Ectodermal cell (in vitro differentiated cells): ENCODE results near the gene GRID1.

Source experiments
- H3K27ac ChIP-seq: 2 replicates; pipeline ENCODE4 v1.7.0; 2013; ENCODE audit warnings: mild to moderate bottlenecking, low read depth, low read length; ENCODE audit not compliant: insufficient read depth, poor library complexity, severe bottlenecking
- H3K27me3 ChIP-seq: 2 replicates; pipeline ENCODE4 v1.7.0; 2013; ENCODE audit warnings: mild to moderate bottlenecking, low read length; ENCODE audit not compliant: insufficient read depth, control insufficient read depth, poor library complexity, severe bottlenecking
- H3K36me3 ChIP-seq: one replicate; pipeline ENCODE4 v1.7.0; 2013; ENCODE audit warnings: low read length; ENCODE audit not compliant: control insufficient read depth, insufficient read depth
- H3K4me1 ChIP-seq: one replicate; pipeline ENCODE4 v1.7.0; 2013; ENCODE audit warnings: low read length; ENCODE audit not compliant: control insufficient read depth, insufficient read depth
- H3K4me3 ChIP-seq: 2 replicates; pipeline ENCODE4 v1.7.0; 2013; ENCODE audit warnings: low read depth, low read length, control low read depth; ENCODE audit not compliant: insufficient read depth
- H3K9me3 ChIP-seq: 2 replicates; pipeline ENCODE4 v1.7.0; 2013; ENCODE audit warnings: mild to moderate bottlenecking, low read length, moderate library complexity; ENCODE audit not compliant: control insufficient read depth
- WGBS, 2 experiments: methylation state at CpG; one replicate each; pipeline ENCODE4 v1.1.7; 2013; ENCODE audit warnings: missing lambda C conversion rate in 2 of 2; 5-methylcytosine and 5-hydroxymethylcytosine counted together

GRID1 gene

DNA sequence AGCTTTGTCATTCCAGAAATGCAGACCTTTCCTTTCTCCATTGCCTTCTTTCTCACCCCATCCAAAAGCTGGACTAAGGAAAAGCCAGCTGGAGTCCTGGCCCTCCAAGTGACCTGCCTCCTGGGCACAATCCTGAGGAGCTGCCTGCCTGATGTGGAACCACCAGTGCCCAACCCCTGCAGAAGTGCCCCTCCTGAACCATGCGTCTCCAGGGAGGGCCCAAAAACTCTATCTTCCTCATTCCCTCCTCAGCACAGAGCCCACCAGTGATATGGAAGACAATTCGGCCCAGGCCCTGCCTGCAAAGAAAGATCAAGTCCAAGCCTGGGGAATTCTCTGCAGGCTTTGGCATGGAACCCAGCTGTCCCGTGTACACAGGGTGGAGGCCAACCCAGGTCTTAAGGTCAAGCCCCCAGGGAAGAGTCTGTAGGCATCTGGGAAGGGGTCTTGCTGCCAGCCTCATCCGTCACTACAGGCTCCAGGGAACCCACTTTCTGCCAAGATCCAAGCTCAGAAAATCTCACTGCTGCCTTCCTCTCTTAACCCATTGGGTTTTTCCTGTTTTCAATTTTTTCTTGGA lies 3.5 kb upstream of the GRID1 start:
- Histone ChIP-seq H3K27me3 (peaks cover 70% of the 10 kb centered on the region), H3K27ac (no peak overlapping the region), H3K9me3 (no peaks in the 10 kb centered on the region), H3K36me3 (no peaks in the 10 kb centered on the region), H3K4me3 (no peak overlapping the region), H3K4me1 (peaks cover 7% of the 10 kb centered on the region)
- 91% methylated on average over 4 of the region's 4 CpGs for WGBS, 2 experiments

GRCh38 chr10:86368987-86369386 lies 2.4 kb upstream of the GRID1 start:
- peaks cover 75% of the 10 kb centered on the region for H3K27me3 ChIP-seq
- no peak overlapping the region for H3K4me3 ChIP-seq
- H3K9me3 ChIP-seq, result no peaks in the 10 kb centered on the region
- no peak overlapping the region for H3K27ac ChIP-seq
- WGBS, 2 experiments, result 83 to 94% methylated on average over 2 of the region's 2 CpGs
- H3K36me3 ChIP-seq, result no peaks in the 10 kb centered on the region
- H3K4me1 ChIP-seq, result peaks cover 10% of the 10 kb centered on the region

DNA sequence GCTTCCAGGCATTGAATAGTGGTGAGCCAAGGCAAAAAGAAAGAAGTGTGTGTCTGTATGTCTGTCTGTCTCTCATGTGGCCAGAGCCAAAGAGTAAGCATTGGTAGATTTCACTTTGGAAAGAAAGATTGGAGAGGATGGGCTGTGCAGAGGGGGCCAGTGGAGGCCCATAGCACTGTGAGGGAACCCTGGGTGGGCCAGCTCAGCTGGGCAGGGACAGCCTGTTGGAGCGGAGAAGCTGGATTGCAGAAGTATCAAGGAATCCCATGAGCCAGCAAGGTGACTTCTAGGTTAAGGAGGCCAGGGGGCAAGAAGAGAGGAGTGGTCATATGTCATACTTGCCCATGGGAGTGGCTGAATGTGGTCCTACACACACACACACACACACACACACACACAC lies 1.5 kb upstream of the GRID1 start:
- H3K27ac ChIP-seq, result no peak overlapping the region
- peaks cover 16% of the 10 kb centered on the region for H3K4me1 ChIP-seq
- H3K9me3 ChIP-seq, result no peaks in the 10 kb centered on the region
- 90 to 92% methylated on average over 1 of the region's 1 CpG for WGBS, 2 experiments
- H3K27me3 ChIP-seq, result peaks cover 84% of the 10 kb centered on the region
- no peak overlapping the region for H3K4me3 ChIP-seq
- H3K36me3 ChIP-seq, result no peaks in the 10 kb centered on the region

GRCh38 chr10:86367152-86367951 lies 757 bp upstream of the GRID1 start:
- Histone ChIP-seq H3K9me3 (no peaks in the 10 kb centered on the region), H3K36me3 (no peaks in the 10 kb centered on the region), H3K4me1 (peaks cover 20% of the 10 kb centered on the region), H3K27me3 (peaks cover 91% of the 10 kb centered on the region), H3K4me3 (peak overlapping the region; percentile 34), H3K27ac (no peak overlapping the region)
- 9 to 10% methylated on average over 62 of the region's 62 CpGs for WGBS, 2 experiments

- Histone ChIP-seq H3K4me3 (peak overlapping the region; percentile 34), H3K27ac (no peak overlapping the region), H3K36me3 (no peaks in the 10 kb centered on the region), H3K9me3 (no peaks in the 10 kb centered on the region), H3K4me1 (peaks cover 20% of the 10 kb centered on the region), H3K27me3 (peaks cover 95% of the 10 kb centered on the region)
- WGBS, 2 experiments, result 1% methylated on average over 38 of the region's 38 CpGs
These were observed 232 bp upstream of the GRID1 start for GRCh38 chr10:86366902-86367151.

DNA sequence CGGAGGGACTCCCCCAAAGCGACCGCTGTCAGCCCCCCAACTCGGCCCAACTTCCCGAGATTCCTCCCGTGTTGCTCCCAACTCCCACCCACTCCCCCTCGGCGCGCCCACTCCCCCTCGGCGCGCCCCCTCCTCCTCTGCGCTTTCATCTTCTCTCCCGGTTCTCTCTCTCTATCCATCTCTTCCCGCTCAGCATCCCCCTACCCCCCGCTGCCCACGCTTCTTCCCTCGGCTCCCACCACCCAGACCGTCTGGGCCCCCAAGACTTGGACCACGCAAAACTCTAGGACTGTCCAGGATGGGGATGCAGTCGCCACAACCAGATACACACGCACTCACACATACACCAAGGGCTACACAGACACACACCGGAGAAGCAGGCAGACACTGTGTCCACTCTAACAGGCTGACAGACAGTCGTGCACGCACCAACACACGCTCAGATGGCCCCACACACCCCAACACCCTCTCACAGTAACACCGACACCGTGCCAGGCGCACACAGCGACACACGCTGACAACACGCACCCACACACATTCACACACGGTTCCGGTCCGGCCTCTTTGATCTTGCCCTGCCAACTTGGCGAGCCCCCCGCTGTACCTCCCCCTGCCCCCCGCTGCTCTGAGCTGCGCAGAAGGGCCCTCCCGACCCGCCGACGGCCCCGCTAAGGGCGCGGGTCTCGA lies 1.1 kb downstream of the GRID1 start:
- H3K9me3 ChIP-seq, result no peaks in the 10 kb centered on the region
- no peaks in the 10 kb centered on the region for H3K36me3 ChIP-seq
- H3K4me3 ChIP-seq, result peak overlapping the region; percentile 34
- H3K27ac ChIP-seq, result no peak overlapping the region
- 2 to 3% methylated on average over 47 of the region's 47 CpGs for WGBS, 2 experiments
- H3K27me3 ChIP-seq, result peaks cover 93% of the 10 kb centered on the region
- H3K4me1 ChIP-seq, result peaks cover 23% of the 10 kb centered on the region

GRCh38 chr10:86364491-86365345 lies 1.9 kb downstream of the GRID1 start:
- no peak overlapping the region for H3K27ac ChIP-seq
- H3K4me3 ChIP-seq, result no peak overlapping the region
- H3K36me3 ChIP-seq, result no peaks in the 10 kb centered on the region
- 4 to 5% methylated on average over 46 of the region's 46 CpGs for WGBS, 2 experiments
- no peaks in the 10 kb centered on the region for H3K9me3 ChIP-seq
- peaks cover 86% of the 10 kb centered on the region for H3K27me3 ChIP-seq
- peaks cover 23% of the 10 kb centered on the region for H3K4me1 ChIP-seq

DNA sequence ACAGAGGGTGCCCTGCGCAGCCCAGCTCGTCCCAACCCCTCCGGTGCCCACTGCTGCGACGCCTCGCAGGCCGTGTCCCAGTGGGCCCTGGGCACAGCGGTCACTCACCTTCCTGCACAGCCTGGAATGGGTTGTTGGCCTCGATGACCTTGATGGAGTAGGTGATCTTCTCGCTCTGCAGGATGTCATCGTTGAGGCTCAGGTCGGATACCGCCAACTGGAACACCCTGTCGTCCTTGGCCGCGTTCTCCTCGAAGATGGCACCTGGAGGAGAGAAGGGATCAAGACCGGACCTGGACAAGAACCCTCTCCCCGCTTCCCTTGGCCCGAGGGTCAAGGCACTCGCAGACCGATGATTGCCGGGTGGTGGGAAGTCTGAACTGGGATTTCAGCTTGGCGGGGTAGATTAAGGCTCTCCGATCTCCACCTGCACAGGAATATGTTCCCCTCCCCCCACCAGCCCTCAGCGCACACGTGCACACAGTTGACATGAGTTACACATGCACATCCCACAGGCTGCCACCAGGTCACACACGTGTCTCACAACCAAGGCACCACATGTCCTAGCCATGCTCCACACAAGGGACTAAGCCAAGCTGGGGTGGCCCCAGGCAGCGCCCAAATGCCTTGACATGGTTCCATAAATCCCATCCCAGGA lies 2.6 kb downstream of the GRID1 start:
- 23 to 25% methylated on average over 29 of the region's 29 CpGs for WGBS, 2 experiments
- Histone ChIP-seq H3K4me1 (peaks cover 23% of the 10 kb centered on the region), H3K36me3 (no peaks in the 10 kb centered on the region), H3K4me3 (peak overlapping the region; percentile 34), H3K9me3 (no peaks in the 10 kb centered on the region), H3K27me3 (peaks cover 78% of the 10 kb centered on the region), H3K27ac (no peak overlapping the region)

GRCh38 chr10:86363184-86363832 lies 3.3 kb downstream of the GRID1 start:
- Histone ChIP-seq H3K9me3 (no peaks in the 10 kb centered on the region), H3K4me1 (peaks cover 23% of the 10 kb centered on the region), H3K27ac (no peak overlapping the region), H3K36me3 (no peaks in the 10 kb centered on the region), H3K4me3 (peak overlapping the region; percentile 34), H3K27me3 (peaks cover 72% of the 10 kb centered on the region)
- WGBS, 2 experiments, result 1% methylated on average over 80 of the region's 80 CpGs
